GM23338 (cell line): ENCODE data around the gene GUCY1A2. TPM values are rescaled to one million over a fixed set of nuclear protein-coding genes. Genes with fewer than 3 reads are reported as not detected.

Experiments used
- ATAC-seq: fragments of 200-7000 bp; cut with Tn5 transposase; 3 replicates; pipeline ENCODE4 v1.9.1; 2020
- DNase-seq: peaks from one replicate; pipeline ENCODE4 v3.0.0-alpha.2; 2015; ENCODE audit warnings: low spot score
- H2AFZ ChIP-seq: fragments of 200-600 bp; sonication (generic); 2 replicates; pipeline ENCODE4 v1.8.0; 2016; ENCODE audit warnings: antibody characterized with exemption, mild to moderate bottlenecking, moderate library complexity
- H3F3A ChIP-seq: fragments of 200-600 bp; sonication (generic); replicated peaks from 2 replicates; pipeline ENCODE4 v1.8.0; 2017; ENCODE audit warnings: antibody characterized with exemption, mixed run types, low read depth
- H3K27ac ChIP-seq: fragments of 200-600 bp; sonication (generic); 2 replicates; pipeline ENCODE4 v1.6.1; 2016; ENCODE audit warnings: low read depth
- H3K27me3 ChIP-seq: fragments of 200-600 bp; sonication (generic); 2 replicates; pipeline ENCODE4 v1.8.0; 2016; ENCODE audit warnings: mild to moderate bottlenecking, mixed run types, moderate library complexity; ENCODE audit not compliant: insufficient read depth
- H3K36me3 ChIP-seq: fragments of 200-600 bp; sonication (generic); 2 replicates; pipeline ENCODE4 v1.8.0; 2016; ENCODE audit warnings: mild to moderate bottlenecking; ENCODE audit not compliant: insufficient read depth
- H3K4me1 ChIP-seq: fragments of 200-600 bp; sonication (generic); 2 replicates; pipeline ENCODE4 v1.8.0; 2016; ENCODE audit warnings: mild to moderate bottlenecking, moderate library complexity; ENCODE audit not compliant: insufficient read depth
- H3K4me2 ChIP-seq: fragments of 200-600 bp; sonication (generic); 2 replicates; pipeline ENCODE4 v1.7.1; 2017; ENCODE audit warnings: mixed run types
- H3K4me3 ChIP-seq: fragments of 200-600 bp; sonication (generic); 2 replicates; pipeline ENCODE4 v1.6.1; 2016; ENCODE audit warnings: mixed run types
- H3K79me2 ChIP-seq: fragments of 200-600 bp; sonication (generic); replicated peaks from 2 replicates; pipeline ENCODE4 v1.8.0; 2017; ENCODE audit warnings: mild to moderate bottlenecking; ENCODE audit not compliant: insufficient read depth
- H3K9me2 ChIP-seq: fragments of 200-600 bp; sonication (generic); 2 replicates; pipeline ENCODE4 v1.8.0; 2017; ENCODE audit not compliant: insufficient read depth
- H4K20me1 ChIP-seq: fragments of 200-600 bp; sonication (generic); replicated peaks from 2 replicates; pipeline ENCODE4 v1.8.0; 2017; ENCODE audit warnings: mild to moderate bottlenecking; ENCODE audit not compliant: insufficient read depth
- H3K27ac Mint-ChIP-seq: 2 replicates; pipeline ENCODE4 v1.8.0; 2020; ENCODE audit warnings: inconsistent platforms, mild to moderate bottlenecking, moderate library complexity, mixed read lengths
- H3K27me3 Mint-ChIP-seq: 3 replicates; pipeline ENCODE4 v1.8.0; 2022; ENCODE audit warnings: low read depth, mild to moderate bottlenecking, moderate library complexity, mixed read lengths, inconsistent platforms; ENCODE audit not compliant: insufficient read depth, poor library complexity
- H3K36me3 Mint-ChIP-seq: 3 replicates; pipeline ENCODE4 v1.8.0; 2021; ENCODE audit warnings: low read depth, mild to moderate bottlenecking, inconsistent platforms, moderate library complexity, mixed read lengths
- H3K4me1 Mint-ChIP-seq: 3 replicates; pipeline ENCODE4 v1.8.0; 2020; ENCODE audit warnings: mild to moderate bottlenecking, inconsistent platforms, mixed read lengths
- H3K4me3 Mint-ChIP-seq: 3 replicates; pipeline ENCODE4 v1.8.0; 2021; ENCODE audit warnings: moderate library complexity, mild to moderate bottlenecking, inconsistent platforms, mixed read lengths
- H3K9me3 Mint-ChIP-seq: 3 replicates; pipeline ENCODE4 v1.8.0; 2020; ENCODE audit warnings: moderate library complexity, mild to moderate bottlenecking, inconsistent platforms, mixed read lengths
- CREB1 ChIP-seq: fragments of 250-450 bp; sonication (Bioruptor Pico); IDR thresholded peaks from 2 replicates; pipeline ENCODE4 v1.5.0; 2020; ENCODE audit warnings: low read depth, mild to moderate bottlenecking, moderate library complexity
- CTCF ChIP-seq, 2 experiments: fragments of 200-600 bp in 1 of 2; sonication (generic) in 1 of 2; conservative IDR thresholded peaks; 2 replicates each; pipeline versions ENCODE4 v1.5.1 to v1.6.1; 2016 to 2017; ENCODE audit warnings: antibody characterized with exemption in 2 of 2, low read depth in 2 of 2, mild to moderate bottlenecking in 2 of 2, moderate library complexity in 1 of 2
- EZH2 ChIP-seq: fragments of 200-600 bp; sonication (generic); IDR thresholded peaks from one replicate; pipeline ENCODE4 v1.8.0; 2017; ENCODE audit warnings: antibody characterized with exemption, mild to moderate bottlenecking, low read depth; ENCODE audit not compliant: unreplicated experiment
- EZH2phosphoT487 ChIP-seq: fragments of 200-600 bp; sonication (generic); IDR thresholded peaks from one replicate; pipeline ENCODE4 v1.8.1; 2018; ENCODE audit warnings: antibody characterized with exemption; ENCODE audit not compliant: unreplicated experiment
- JUNB ChIP-seq: IDR thresholded peaks from one replicate; pipeline ENCODE4 v1.6.1; 2016; ENCODE audit warnings: antibody characterized with exemption; ENCODE audit not compliant: unreplicated experiment
- NANOG ChIP-seq: IDR thresholded peaks from 2 replicates; pipeline ENCODE4 v1.6.1; 2016; ENCODE audit warnings: antibody characterized with exemption, borderline replicate concordance
- STAT1 ChIP-seq: IDR thresholded peaks from one replicate; pipeline ENCODE4 v1.6.1; 2016; ENCODE audit warnings: antibody characterized with exemption; ENCODE audit not compliant: unreplicated experiment
- ZNF114 ChIP-seq: fragments of 250-450 bp; sonication (Bioruptor Pico); IDR thresholded peaks from 2 replicates; pipeline ENCODE4 v1.5.0; 2020; ENCODE audit warnings: mild to moderate bottlenecking, moderate library complexity
- ZNF331 ChIP-seq: fragments of 250-450 bp; sonication (Bioruptor Pico); IDR thresholded peaks from 2 replicates; pipeline ENCODE4 v1.5.0; 2020; ENCODE audit warnings: low read depth, mild to moderate bottlenecking, moderate library complexity
- ZNF462 ChIP-seq: fragments of 250-450 bp; sonication (Bioruptor Pico); IDR thresholded peaks from 2 replicates; pipeline ENCODE4 v1.5.0; 2020; ENCODE audit warnings: mild to moderate bottlenecking, moderate library complexity
- polyA plus RNA-seq: library from polyadenylated mRNA; unstranded; fragments of >200 nt; fragmentation: Nextera tagmentation; extraction: Ambion mirVana; gene quantifications from 2 replicates; pipeline ENCODE4 v1.2.1, GENCODE V29; 2016
- total RNA-seq: library from RNA; depleted of rRNA; stranded (reverse); fragments of >200 nt; shearing (Covaris generic); gene quantifications from 2 replicates; pipeline ENCODE4 v1.2.3, GENCODE V29; 2014
- TF ChIP-seq, protein P1 (sequence below): IDR thresholded peaks from 2 replicates; pipeline ENCODE4 v1.6.1; 2016; ENCODE audit warnings: antibody characterized with exemption

GUCY1A2 gene
- total and polyA plus RNA-seq, 2 experiments from 2014 or later, result 0.36 to 1.4 TPM

DNA sequence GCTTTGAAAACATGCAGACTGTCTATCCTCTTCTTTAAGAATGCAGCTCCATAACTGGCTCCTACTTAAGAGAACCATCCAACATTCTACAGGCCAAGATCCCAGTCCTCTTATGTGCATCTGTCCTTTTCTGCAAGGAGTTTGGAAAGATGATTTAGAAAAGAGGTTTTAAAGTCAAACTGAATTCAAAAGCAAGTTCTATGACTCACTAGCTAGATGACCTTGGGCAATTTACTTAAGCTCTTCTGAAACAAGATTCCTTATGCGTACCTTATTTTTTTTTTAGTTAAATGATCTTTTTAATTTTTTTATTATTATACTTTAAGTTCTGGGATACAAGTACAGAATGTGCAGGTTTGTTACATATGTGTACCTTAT lies 29.2 kb downstream of the GUCY1A2 start:
- H3K27me3 Mint-ChIP-seq, result no peaks in the 10 kb centered on the region
- no peak overlapping the region for H3K4me3 Mint-ChIP-seq
- H3K79me2 ChIP-seq, result no peaks in the 10 kb centered on the region
- no peak overlapping the region for H3K4me3 ChIP-seq
- no peak overlapping the region for H3K27ac Mint-ChIP-seq
- H3K36me3 Mint-ChIP-seq, result no peaks in the 10 kb centered on the region
- no peak for DNase-seq
- peaks cover under 1% of the 10 kb centered on the region; the same call in 1 of the 3 replicates for H3K4me1 Mint-ChIP-seq
- no peak for ATAC-seq
- H3K4me2 ChIP-seq, result no peak overlapping the region
- no peaks in the 10 kb centered on the region for H3K27me3 ChIP-seq
- H3K9me2 ChIP-seq, result 0 out of 2 replicates have a peak, but pooled peaks cover 3% of the 10 kb centered on the region
- H4K20me1 ChIP-seq, result no peaks in the 10 kb centered on the region
- no peak for TF ChIP-seq CTCF (conservative IDR thresholded peaks at IDR 0.05; ENCODE audit: low read depth in 2 of 2)
- TF ChIP-seq STAT1, result no peak
- no peak for TF ChIP-seq EZH2
- TF ChIP-seq NANOG, result no peak
- TF ChIP-seq, protein P1, sequence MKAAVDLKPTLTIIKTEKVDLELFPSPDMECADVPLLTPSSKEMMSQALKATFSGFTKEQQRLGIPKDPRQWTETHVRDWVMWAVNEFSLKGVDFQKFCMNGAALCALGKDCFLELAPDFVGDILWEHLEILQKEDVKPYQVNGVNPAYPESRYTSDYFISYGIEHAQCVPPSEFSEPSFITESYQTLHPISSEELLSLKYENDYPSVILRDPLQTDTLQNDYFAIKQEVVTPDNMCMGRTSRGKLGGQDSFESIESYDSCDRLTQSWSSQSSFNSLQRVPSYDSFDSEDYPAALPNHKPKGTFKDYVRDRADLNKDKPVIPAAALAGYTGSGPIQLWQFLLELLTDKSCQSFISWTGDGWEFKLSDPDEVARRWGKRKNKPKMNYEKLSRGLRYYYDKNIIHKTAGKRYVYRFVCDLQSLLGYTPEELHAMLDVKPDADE, result no peak
- TF ChIP-seq CREB1 (CRISPR knock-in tag), result no peak
- TF ChIP-seq ZNF114 (CRISPR knock-in tag), result no peak
- no peaks in the 10 kb centered on the region for H3F3A ChIP-seq
- no peaks in the 10 kb centered on the region for H3K36me3 ChIP-seq
- H3K27ac ChIP-seq, result no peak overlapping the region
- no peaks in the 10 kb centered on the region for H3K4me1 ChIP-seq
- no peaks in the 10 kb centered on the region for H3K9me3 Mint-ChIP-seq
- no peak overlapping the region for H2AFZ ChIP-seq

DNA sequence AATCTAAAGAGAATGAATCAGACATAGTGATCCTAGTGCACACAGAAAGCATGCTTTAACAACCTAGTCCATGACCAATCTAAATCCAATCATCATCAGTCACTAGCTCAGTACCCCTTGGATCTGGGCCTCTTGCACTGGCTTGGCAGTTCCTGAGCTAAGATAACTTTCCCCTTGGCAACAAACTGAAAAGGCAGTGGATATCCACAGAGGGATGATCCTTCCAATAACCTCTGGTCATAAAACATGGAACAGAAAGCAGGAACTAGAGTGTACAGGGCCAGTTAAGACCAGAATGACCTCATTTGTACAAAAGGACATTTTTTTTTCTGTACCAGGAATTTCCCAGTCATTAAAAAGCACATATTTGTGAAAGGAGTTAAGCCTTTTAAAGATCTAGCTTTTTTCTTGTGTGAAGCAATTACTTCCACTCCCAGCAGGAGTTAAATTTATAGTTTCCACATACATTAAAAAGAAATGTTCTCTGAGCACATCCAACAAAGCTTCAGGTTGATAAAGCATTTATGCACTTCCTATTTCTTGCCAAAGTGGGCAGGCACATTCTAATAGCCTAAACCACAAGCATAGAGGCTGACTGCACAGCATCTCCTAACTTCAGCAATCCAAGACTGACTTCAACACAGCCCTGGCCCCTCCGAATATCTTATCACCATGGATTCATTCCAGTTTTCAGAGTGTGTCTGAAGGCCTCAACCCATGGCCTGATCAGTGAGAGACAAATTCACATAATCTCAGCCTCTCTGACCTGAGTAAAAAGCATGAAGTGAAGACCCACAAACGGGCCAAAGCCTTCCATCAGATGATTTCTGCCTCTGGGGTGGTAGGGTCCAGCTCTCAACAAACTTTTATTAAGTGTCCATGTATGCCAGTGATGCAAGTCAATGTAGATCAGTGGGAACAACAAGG lies 29.9 kb downstream of the GUCY1A2 start:
- no peaks in the 10 kb centered on the region for H3K36me3 Mint-ChIP-seq
- no peaks in the 10 kb centered on the region for H3K9me3 Mint-ChIP-seq
- DNase-seq (no peak), ATAC-seq (no peak)
- Histone ChIP-seq H3K4me2 (no peak overlapping the region), H4K20me1 (no peaks in the 10 kb centered on the region), H3K4me3 (no peak overlapping the region), H2AFZ (no peak overlapping the region), H3K9me2 (0 out of 2 replicates have a peak, but pooled peaks cover 3% of the 10 kb centered on the region), H3K4me1 (no peaks in the 10 kb centered on the region), H3F3A (no peaks in the 10 kb centered on the region), H3K79me2 (no peaks in the 10 kb centered on the region), H3K27ac (no peak overlapping the region), H3K36me3 (no peaks in the 10 kb centered on the region), H3K27me3 (no peaks in the 10 kb centered on the region)
- peaks cover 5% of the 10 kb centered on the region; the same call in 1 of the 3 replicates for H3K4me1 Mint-ChIP-seq
- H3K27me3 Mint-ChIP-seq, result no peaks in the 10 kb centered on the region
- H3K27ac Mint-ChIP-seq, result no peak overlapping the region
- H3K4me3 Mint-ChIP-seq, result no peak overlapping the region
- TF ChIP-seq ZNF114 (CRISPR knock-in tag), result no peak
- TF ChIP-seq ZNF462, result no peak
- TF ChIP-seq EZH2phosphoT487, result no peak
- TF ChIP-seq JUNB, result no peak
- no peak for TF ChIP-seq NANOG
- TF ChIP-seq ZNF331 (CRISPR knock-in tag), result no peak
- TF ChIP-seq EZH2, result no peak
- TF ChIP-seq CREB1 (CRISPR knock-in tag), result no peak
